ENCODE measurements around the gene KIF7. TPM values are rescaled to one million over a fixed set of nuclear protein-coding genes. Genes with fewer than 3 reads are reported as not detected.
A peak's percentile ranks its signal among the peaks of the same experiment; 100 is the strongest.
"Not testable (repeated sequence)": the region's sequence is repeated elsewhere in the genome, so short reads cannot be mapped to it uniquely, and the experiment has no call there.

The KIF7 gene
- total and polyA plus RNA-seq, 2 experiments from 2014 or later: 4.6 to 20.1 TPM

- peaks cover 64% of the 10 kb centered on the region for H3K36me3 Mint-ChIP-seq (ENCODE audit: low read depth)
- H3F3A ChIP-seq (replicated peaks; ENCODE audit: low read depth); H3K27ac Mint-ChIP-seq; H3K27me3 ChIP-seq (ENCODE audit: insufficient read depth); H3K4me3 Mint-ChIP-seq; H3K9me3 Mint-ChIP-seq; H3K27me3 Mint-ChIP-seq (ENCODE audit: insufficient read depth, low read depth, poor library complexity); H3K9me2 ChIP-seq (ENCODE audit: insufficient read depth); H2AFZ ChIP-seq; DNase-seq (ENCODE audit: low spot score); ATAC-seq; H3K27ac ChIP-seq (ENCODE audit: low read depth): not testable (repeated sequence)
- Histone ChIP-seq H3K4me2 (peak overlapping the region; percentile 45; the same call in 1 of the 2 replicates), H3K36me3 (ENCODE audit: insufficient read depth) (peaks cover 37% of the 10 kb centered on the region), H4K20me1 (replicated peaks; ENCODE audit: insufficient read depth) (peaks cover 57% of the 10 kb centered on the region), H3K4me1 (ENCODE audit: insufficient read depth) (peaks cover 29% of the 10 kb centered on the region), H3K4me3 (0 out of 2 replicates have a peak overlapping the region, but pooled peaks have one; percentile 24), H3K79me2 (replicated peaks; ENCODE audit: insufficient read depth) (peaks cover 99% of the 10 kb centered on the region)
- H3K4me1 Mint-ChIP-seq: peaks cover 23% of the 10 kb centered on the region; the same call in 2 of the 3 replicates
Observed at GRCh38 chr15:89580747-89581146, 74.5 kb downstream of the KIF7 start.

GRCh38 chr15:89578146-89578545 lies 77.1 kb downstream of the KIF7 start:
- no peaks in the 10 kb centered on the region for H3K9me2 ChIP-seq (ENCODE audit: insufficient read depth)
- H3K4me2 ChIP-seq: peak overlapping the region; percentile 78
- no peak for ATAC-seq
- DNase-seq (ENCODE audit: low spot score): peak; percentile 26
- peaks cover 4% of the 10 kb centered on the region; the same call in 2 of the 3 replicates for H3K9me3 Mint-ChIP-seq
- peak overlapping the region; percentile 73 for H3K27ac Mint-ChIP-seq
- H3K27me3 Mint-ChIP-seq (ENCODE audit: insufficient read depth, low read depth, poor library complexity): peaks cover 7% of the 10 kb centered on the region
- peaks cover 11% of the 10 kb centered on the region; the same call in 1 of the 2 replicates for H3K36me3 ChIP-seq (ENCODE audit: insufficient read depth)
- H2AFZ ChIP-seq: no peak overlapping the region
- H3F3A ChIP-seq (replicated peaks; ENCODE audit: low read depth): no peaks in the 10 kb centered on the region; the same call in 1 of the 2 replicates
- no peaks in the 10 kb centered on the region for H3K27me3 ChIP-seq (ENCODE audit: insufficient read depth)
- H3K4me3 Mint-ChIP-seq: peak overlapping the region; percentile 89
- peaks cover 50% of the 10 kb centered on the region for H3K36me3 Mint-ChIP-seq (ENCODE audit: low read depth)
- peaks cover 76% of the 10 kb centered on the region for H3K79me2 ChIP-seq (replicated peaks; ENCODE audit: insufficient read depth)
- peaks cover 23% of the 10 kb centered on the region for H3K4me1 Mint-ChIP-seq
- peaks cover 29% of the 10 kb centered on the region for H3K4me1 ChIP-seq (ENCODE audit: insufficient read depth)
- TF ChIP-seq STAT1 (IDR thresholded peaks at IDR 0.05; ENCODE audit: unreplicated experiment): no peak
- no peak for TF ChIP-seq ZNF462 (CRISPR knock-in tag; IDR thresholded peaks at IDR 0.05)
- no peak for TF ChIP-seq JUNB (IDR thresholded peaks at IDR 0.05; ENCODE audit: unreplicated experiment)
- peak overlapping the region; percentile 65; the same call in 1 of the 2 replicates for H3K27ac ChIP-seq (ENCODE audit: low read depth)
- H4K20me1 ChIP-seq (replicated peaks; ENCODE audit: insufficient read depth): peaks cover 44% of the 10 kb centered on the region
- peak overlapping the region; percentile 64 for H3K4me3 ChIP-seq

Other genes with a start within 250 kb of the KIF7 start
- 0.63 TPM in 1 of 2 replicates, not detected in the other for gene RHCG, start 158.9 kb downstream of the KIF7 start, total RNA-seq (2014; rRNA removed; shearing (Covaris generic))
- 0.21 and 0.35 TPM in 2 replicates for gene RHCG, start 158.9 kb downstream of the KIF7 start, polyA plus RNA-seq (2016; fragmentation: Nextera tagmentation; extraction: Ambion mirVana)
- 37.1 and 42.3 TPM in 2 replicates for gene TICRR, start 80.0 kb downstream of the KIF7 start, total RNA-seq (2014; rRNA removed; shearing (Covaris generic))
- 10.9 and 11.2 TPM in 2 replicates for gene TICRR, start 80.0 kb downstream of the KIF7 start, polyA plus RNA-seq (2016; fragmentation: Nextera tagmentation; extraction: Ambion mirVana)
- gene PLIN1, start 23.9 kb upstream of the KIF7 start, total RNA-seq (2014; rRNA removed; shearing (Covaris generic)): 0.50 and 0.90 TPM in 2 replicates
- gene PLIN1, start 23.9 kb upstream of the KIF7 start, polyA plus RNA-seq (2016; fragmentation: Nextera tagmentation; extraction: Ambion mirVana): 0.21 and 0.45 TPM in 2 replicates
- gene PEX11A, start 35.3 kb upstream of the KIF7 start, total RNA-seq (2014; rRNA removed; shearing (Covaris generic)): 4.5 and 4.8 TPM in 2 replicates
- 2.1 and 3.9 TPM in 2 replicates for gene PEX11A, start 35.3 kb upstream of the KIF7 start, polyA plus RNA-seq (2016; fragmentation: Nextera tagmentation; extraction: Ambion mirVana)
- 0.14 TPM in 1 of 2 replicates, not detected in the other for gene WDR93, start 35.3 kb upstream of the KIF7 start, total RNA-seq (2014; rRNA removed; shearing (Covaris generic))
- not detected in 2 replicates for gene WDR93, start 35.3 kb upstream of the KIF7 start, polyA plus RNA-seq (2016; fragmentation: Nextera tagmentation; extraction: Ambion mirVana)
- gene MESP1, start 95.8 kb upstream of the KIF7 start, total RNA-seq (2014; rRNA removed; shearing (Covaris generic)): 0.21 TPM in 1 of 2 replicates, not detected in the other
- 0.91 TPM in 1 of 2 replicates, not detected in the other for gene MESP1, start 95.8 kb upstream of the KIF7 start, polyA plus RNA-seq (2016; fragmentation: Nextera tagmentation; extraction: Ambion mirVana)
- 0.16 and 1.3 TPM in 2 replicates for gene MESP2, start 120.9 kb upstream of the KIF7 start, total RNA-seq (2014; rRNA removed; shearing (Covaris generic))
- 0.24 and 0.68 TPM in 2 replicates for gene MESP2, start 120.9 kb upstream of the KIF7 start, polyA plus RNA-seq (2016; fragmentation: Nextera tagmentation; extraction: Ambion mirVana)
- 0.58 and 0.80 TPM in 2 replicates for gene ANPEP, start 159.4 kb upstream of the KIF7 start, total RNA-seq (2014; rRNA removed; shearing (Covaris generic))
- 0.87 and 1.8 TPM in 2 replicates for gene ANPEP, start 159.4 kb upstream of the KIF7 start, polyA plus RNA-seq (2016; fragmentation: Nextera tagmentation; extraction: Ambion mirVana)
- 90.8 and 93.3 TPM in 2 replicates for gene AP3S2, start 238.5 kb upstream of the KIF7 start, total RNA-seq (2014; rRNA removed; shearing (Covaris generic))
- 8.5 and 9.4 TPM in 2 replicates for gene AP3S2, start 238.5 kb upstream of the KIF7 start, polyA plus RNA-seq (2016; fragmentation: Nextera tagmentation; extraction: Ambion mirVana)

Measured in GM23338 (cell line).